IMR-90 (cell line): Measurements from ENCODE around the gene GALNT9. TPM values are rescaled to one million over a fixed set of nuclear protein-coding genes. Genes with fewer than 3 reads are reported as not detected.

Experiments
- ATAC-seq: fragments of 200-7000 bp; cut with Tn5 transposase; 2 replicates; pipeline ENCODE4 v1.9.1; 2020; ENCODE audit warnings: low read depth, mild to moderate bottlenecking, moderate library complexity
- BruUV-seq: library from RNA; stranded (reverse); fragments of 400-500 nt; replicated peaks from 2 replicates; lab custom pipeline; 2021; lab: Mats Ljungman, UMichigan
- CTCF ChIA-PET: fragments of 300-600 bp; formaldehyde crosslinking; extraction: SDS; loops from one replicate; lab custom pipeline; 2021; ENCODE audit warnings: antibody characterized with exemption; lab: Yijun Ruan, JAX
- POLR2A ChIA-PET: fragments of 300-600 bp; sonication (Branson Sonifier 250); formaldehyde crosslinking; loops from one replicate; lab custom pipeline; 2022; ENCODE audit warnings: antibody characterized with exemption; ENCODE audit not compliant: unreplicated experiment; lab: Charles Lee
- DNase-seq: peaks from one replicate; pipeline ENCODE4 v3.0.0; 2013
- H2AFZ ChIP-seq: replicated peaks from 2 replicates; pipeline ENCODE3; 2013; ENCODE audit warnings: low read length, mild to moderate bottlenecking; ENCODE audit not compliant: poor library complexity
- H2AK5ac ChIP-seq: 2 replicates; pipeline ENCODE4 v1.6.1; 2013; ENCODE audit warnings: low read depth, low read length, inconsistent platforms
- H2AK9ac ChIP-seq: replicated peaks from 2 replicates; pipeline ENCODE3; 2013; ENCODE audit warnings: mild to moderate bottlenecking, low read depth, low read length, moderate library complexity; ENCODE audit not compliant: poor library complexity
- H2BK120ac ChIP-seq: 2 replicates; pipeline ENCODE4 v1.6.1; 2013; ENCODE audit warnings: low read depth, low read length, inconsistent platforms
- H2BK15ac ChIP-seq: 3 replicates; pipeline ENCODE4 v1.6.1; 2013; ENCODE audit warnings: low read depth, low read length, inconsistent platforms
- H2BK20ac ChIP-seq: 2 replicates; pipeline ENCODE4 v1.6.1; 2013; ENCODE audit warnings: low read depth, mild to moderate bottlenecking, inconsistent platforms, low read length, moderate library complexity
- H2BK5ac ChIP-seq: 2 replicates; pipeline ENCODE4 v1.6.1; 2013; ENCODE audit warnings: mild to moderate bottlenecking, low read depth, low read length, inconsistent platforms; ENCODE audit not compliant: poor library complexity, severe bottlenecking
- H3K14ac ChIP-seq: replicated peaks from 2 replicates; pipeline ENCODE4 v1.6.1; 2013; ENCODE audit warnings: low read depth, low read length, inconsistent platforms
- H3K18ac ChIP-seq: 2 replicates; pipeline ENCODE4 v1.6.1; 2013; ENCODE audit warnings: low read depth, low read length, control low read depth
- H3K23ac ChIP-seq: 2 replicates; pipeline ENCODE4 v1.6.1; 2013; ENCODE audit warnings: low read depth, low read length, inconsistent platforms
- H3K27ac ChIP-seq: 2 replicates; pipeline ENCODE4 v1.5.1; 2013; ENCODE audit warnings: mild to moderate bottlenecking, control low read depth, low read length; ENCODE audit not compliant: insufficient read depth
- H3K27me3 ChIP-seq: 2 replicates; pipeline ENCODE4 v1.6.1; 2013; ENCODE audit warnings: low read length; ENCODE audit not compliant: control insufficient read depth, insufficient read depth
- H3K36me3 ChIP-seq: 2 replicates; pipeline ENCODE4 v1.6.1; 2013; ENCODE audit warnings: low read length, mixed read lengths; ENCODE audit not compliant: control insufficient read depth, insufficient read depth
- H3K4ac ChIP-seq: 2 replicates; pipeline ENCODE4 v1.6.1; 2013; ENCODE audit warnings: low read depth, low read length, inconsistent platforms
- H3K4me1 ChIP-seq: 2 replicates; pipeline ENCODE4 v1.6.1; 2013; ENCODE audit warnings: low read length, mixed read lengths; ENCODE audit not compliant: control insufficient read depth, insufficient read depth
- H3K4me2 ChIP-seq: 2 replicates; pipeline ENCODE4 v1.6.1; 2013; ENCODE audit warnings: low read depth, mild to moderate bottlenecking, control low read depth, low read length, moderate library complexity
- H3K4me3 ChIP-seq: 2 replicates; pipeline ENCODE4 v1.5.1; 2013; ENCODE audit warnings: low read depth, mild to moderate bottlenecking, control low read depth, low read length, moderate library complexity; ENCODE audit not compliant: insufficient read depth
- H3K56ac ChIP-seq: 2 replicates; pipeline ENCODE4 v1.6.1; 2013; ENCODE audit warnings: low read length, inconsistent platforms; ENCODE audit not compliant: insufficient read depth; ENCODE audit errors: extremely low read depth
- H3K79me1 ChIP-seq, 2 experiments: 2 replicates each; pipeline ENCODE4 v1.6.1; 2013; ENCODE audit warnings: low read length in 2 of 2, inconsistent platforms in 1 of 2, low read depth in 1 of 2
- H3K9ac ChIP-seq: 2 replicates; pipeline ENCODE4 v1.6.1; 2013; ENCODE audit warnings: low read depth, low read length, control low read depth
- H3K9me1 ChIP-seq: 2 replicates; pipeline ENCODE4 v1.6.1; 2013; ENCODE audit warnings: low read length, inconsistent platforms; ENCODE audit not compliant: insufficient read depth
- H3K9me3 ChIP-seq: 2 replicates; pipeline ENCODE4 v1.6.1; 2013; ENCODE audit warnings: low read length; ENCODE audit not compliant: control insufficient read depth, insufficient read depth
- H4K20me1 ChIP-seq: 2 replicates; pipeline ENCODE4 v1.6.1; 2013; ENCODE audit warnings: low read length, inconsistent platforms; ENCODE audit not compliant: insufficient read depth
- H4K5ac ChIP-seq: 2 replicates; pipeline ENCODE4 v1.6.1; 2013; ENCODE audit warnings: mild to moderate bottlenecking, low read depth, low read length, control low read depth
- H4K8ac ChIP-seq, 2 experiments: 2 replicates each; pipeline ENCODE4 v1.6.1; 2013; ENCODE audit warnings: low read depth in 2 of 2, low read length in 2 of 2, control low read depth in 1 of 2, inconsistent platforms in 1 of 2
- H4K91ac ChIP-seq: 2 replicates; pipeline ENCODE4 v1.6.1; 2013; ENCODE audit warnings: low read depth, low read length, inconsistent platforms; ENCODE audit not compliant: insufficient read depth
- CEBPB ChIP-seq: IDR thresholded peaks from 2 replicates; pipeline ENCODE4 v1.6.1; 2012; ENCODE audit warnings: low read depth, low read length, improper control_type of control experiment
- CHD1 ChIP-seq: IDR thresholded peaks from 2 replicates; pipeline ENCODE4 v1.6.1; 2012; ENCODE audit warnings: low read depth, low read length, improper control_type of control experiment
- CTCF ChIP-seq: conservative IDR thresholded peaks from 2 replicates; pipeline ENCODE4 v1.5.1; 2012; ENCODE audit warnings: mild to moderate bottlenecking, low read depth, low read length, improper control_type of control experiment
- ELK1 ChIP-seq: fragments of 150-350 bp; IDR thresholded peaks from 2 replicates; pipeline ENCODE4 v1.6.1; 2016; ENCODE audit warnings: low read depth, mild to moderate bottlenecking, low read length, moderate library complexity, borderline replicate concordance
- FOS ChIP-seq: fragments of 150-350 bp; IDR thresholded peaks from 2 replicates; pipeline ENCODE4 v1.6.1; 2016; ENCODE audit warnings: low read depth, low read length
- MAFK ChIP-seq: IDR thresholded peaks from 2 replicates; pipeline ENCODE4 v1.6.1; 2012; ENCODE audit warnings: low read depth, low read length, improper control_type of control experiment
- MAZ ChIP-seq: IDR thresholded peaks from 2 replicates; pipeline ENCODE4 v1.6.1; 2012; ENCODE audit warnings: low read depth, mild to moderate bottlenecking, low read length, improper control_type of control experiment, moderate library complexity, borderline replicate concordance
- MXI1 ChIP-seq: IDR thresholded peaks from 2 replicates; pipeline ENCODE4 v1.6.1; 2012; ENCODE audit warnings: low read depth, mild to moderate bottlenecking, low read length, moderate library complexity, borderline replicate concordance
- POLR2A ChIP-seq: IDR thresholded peaks from 2 replicates; pipeline ENCODE4 v1.6.1; 2012; ENCODE audit warnings: mild to moderate bottlenecking, low read depth, low read length
- RAD21 ChIP-seq: IDR thresholded peaks from 2 replicates; pipeline ENCODE4 v1.6.1; 2012; ENCODE audit warnings: low read length, improper control_type of control experiment
- RCOR1 ChIP-seq: IDR thresholded peaks from 2 replicates; pipeline ENCODE4 v1.6.1; 2012; ENCODE audit warnings: mild to moderate bottlenecking, low read length, improper control_type of control experiment; ENCODE audit not compliant: insufficient replicate concordance
- RFX5 ChIP-seq: IDR thresholded peaks from 2 replicates; pipeline ENCODE4 v1.8.0; 2012; ENCODE audit warnings: low read depth, mild to moderate bottlenecking, low read length, moderate library complexity
- SMC3 ChIP-seq: fragments of 150-350 bp; IDR thresholded peaks from 2 replicates; pipeline ENCODE4 v1.6.1; 2016; ENCODE audit warnings: low read depth, mild to moderate bottlenecking, antibody characterized with exemption, low read length, moderate library complexity
- USF2 ChIP-seq: fragments of 150-350 bp; IDR thresholded peaks from 2 replicates; pipeline ENCODE4 v1.6.1; 2017; ENCODE audit warnings: mild to moderate bottlenecking, antibody characterized with exemption, low read length, low read depth
- WGBS, 2 experiments: methylation state at CpG; one replicate each; pipeline versions ENCODE4 v1.1.5 to v1.1.7; 2013; ENCODE audit warnings: missing lambda C conversion rate in 2 of 2; ENCODE audit not compliant: insufficient read length in 1 of 2; ENCODE audit errors: extremely low coverage in 2 of 2; 5-methylcytosine and 5-hydroxymethylcytosine counted together
- dilution Hi-C: fragments of 300-500 bp; cut with HindIII; formaldehyde crosslinking; loops from one replicate; pipeline ENCODE4 v1.14.3; 2018; ENCODE audit warnings: low sequenced_read_pairs; ENCODE audit not compliant: unreplicated experiment
- in situ Hi-C: fragments of 300-500 bp; cut with MboI; formaldehyde crosslinking; loops from 3 replicates; pipeline ENCODE4 v1.14.3; 2019; ENCODE audit warnings: low sequenced_read_pairs, inconsistent platforms, mixed read lengths
- intact Hi-C: fragments of 100-400 bp; cut with micrococcal nuclease; formaldehyde crosslinking; loops from 2 replicates; pipeline ENCODE4 v1.10.0; 2022
- polyA plus RNA-seq, 3 experiments: library from polyadenylated mRNA; depleted of rRNA; stranded (reverse); fragments of >200 nt; gene quantifications; 2 replicates each; pipeline ENCODE4 v1.2.3, GENCODE V29; 2012; ENCODE audit warnings: low replicate concordance in 1 of 3
- total RNA-seq: library from RNA; depleted of rRNA; stranded (reverse); fragments of >200 nt; gene quantifications from 2 replicates; pipeline ENCODE4 v1.2.3, GENCODE V29; 2012

The GALNT9 gene
- total and polyA plus RNA-seq, 2 of the 4 experiments (the other 2 are of a cell fraction) = under 0.01 to 0.12 TPM

- Histone ChIP-seq H3K27me3 (no peaks in the 10 kb centered on the region), H4K5ac (no peak overlapping the region), H2BK15ac (no peak overlapping the region), H2BK120ac (no peak overlapping the region), H3K18ac (no peak overlapping the region), H2BK5ac (no peak overlapping the region), H2AK5ac (no peak overlapping the region), H3K4me2 (no peak overlapping the region), H4K91ac (no peak overlapping the region), H3K9ac (no peak overlapping the region), H3K4ac (no peak overlapping the region), H3K36me3 (peaks cover 18% of the 10 kb centered on the region), H3K23ac (no peak overlapping the region), H2AK9ac (no peak overlapping the region), H2BK20ac (no peak overlapping the region), H4K20me1 (peaks cover 5% of the 10 kb centered on the region; the same call in 1 of the 2 replicates), H2AFZ (no peak overlapping the region), H3K56ac (no peak overlapping the region), H3K79me1 (peaks cover 13 to 36% of the 10 kb centered on the region in 2 experiments; a peak in 3 of 4 replicates), H3K14ac (no peak overlapping the region), H3K4me3 (no peak overlapping the region), H3K27ac (no peak overlapping the region), H3K9me3 (no peaks in the 10 kb centered on the region), H3K9me1 (0 out of 2 replicates have a peak, but pooled peaks cover 3% of the 10 kb centered on the region), H4K8ac (no peak overlapping the region), H3K4me1 (peaks cover 9% of the 10 kb centered on the region)
- WGBS, 2 experiments = 95% methylated on average over 10 of the region's 19 CpGs; no CpG with 5 or more reads in 1 of the 2 experiments
- dilution Hi-C loops (no loop called here), in situ Hi-C loops (no loop called here), intact Hi-C loops (no loop called here)
- BruUV-seq = no TSS peak
- TF ChIP-seq RAD21 = no peak
- no peak for TF ChIP-seq USF2
- no peak for TF ChIP-seq RFX5
- TF ChIP-seq RCOR1 = no peak
- no peak for TF ChIP-seq ELK1
- TF ChIP-seq MXI1 = no peak
- no peak for TF ChIP-seq CEBPB
- no peak for TF ChIP-seq POLR2A
- no peak for TF ChIP-seq FOS
- TF ChIP-seq MAZ = no peak
- no peak for TF ChIP-seq CTCF
- no peak for TF ChIP-seq SMC3
- no peak for TF ChIP-seq CHD1
- no peak for TF ChIP-seq MAFK
- ChIA-PET CTCF (no interaction called here), POLR2A (no interaction called here)
- ATAC-seq (no peak), DNase-seq (no peak)
Measured at GRCh38 chr12:132146772-132147422, 182.5 kb downstream of the GALNT9 start.
